GM23338 (cell line): Measurements from ENCODE around the gene CYP4B1. TPM values are rescaled to one million over a fixed set of nuclear protein-coding genes. Genes with fewer than 3 reads are reported as not detected.

Experiments used
- ATAC-seq: fragments of 200-7000 bp; cut with Tn5 transposase; 3 replicates; pipeline ENCODE4 v1.9.1; 2020
- DNase-seq: peaks from one replicate; pipeline ENCODE4 v3.0.0-alpha.2; 2015; ENCODE audit warnings: low spot score
- H2AFZ ChIP-seq: fragments of 200-600 bp; sonication (generic); 2 replicates; pipeline ENCODE4 v1.8.0; 2016; ENCODE audit warnings: antibody characterized with exemption, mild to moderate bottlenecking, moderate library complexity
- H3F3A ChIP-seq: fragments of 200-600 bp; sonication (generic); replicated peaks from 2 replicates; pipeline ENCODE4 v1.8.0; 2017; ENCODE audit warnings: antibody characterized with exemption, mixed run types, low read depth
- H3K27ac ChIP-seq: fragments of 200-600 bp; sonication (generic); 2 replicates; pipeline ENCODE4 v1.6.1; 2016; ENCODE audit warnings: low read depth
- H3K27me3 ChIP-seq: fragments of 200-600 bp; sonication (generic); 2 replicates; pipeline ENCODE4 v1.8.0; 2016; ENCODE audit warnings: mild to moderate bottlenecking, mixed run types, moderate library complexity; ENCODE audit not compliant: insufficient read depth
- H3K36me3 ChIP-seq: fragments of 200-600 bp; sonication (generic); 2 replicates; pipeline ENCODE4 v1.8.0; 2016; ENCODE audit warnings: mild to moderate bottlenecking; ENCODE audit not compliant: insufficient read depth
- H3K4me1 ChIP-seq: fragments of 200-600 bp; sonication (generic); 2 replicates; pipeline ENCODE4 v1.8.0; 2016; ENCODE audit warnings: mild to moderate bottlenecking, moderate library complexity; ENCODE audit not compliant: insufficient read depth
- H3K4me2 ChIP-seq: fragments of 200-600 bp; sonication (generic); 2 replicates; pipeline ENCODE4 v1.7.1; 2017; ENCODE audit warnings: mixed run types
- H3K4me3 ChIP-seq: fragments of 200-600 bp; sonication (generic); 2 replicates; pipeline ENCODE4 v1.6.1; 2016; ENCODE audit warnings: mixed run types
- H3K79me2 ChIP-seq: fragments of 200-600 bp; sonication (generic); replicated peaks from 2 replicates; pipeline ENCODE4 v1.8.0; 2017; ENCODE audit warnings: mild to moderate bottlenecking; ENCODE audit not compliant: insufficient read depth
- H3K9me2 ChIP-seq: fragments of 200-600 bp; sonication (generic); 2 replicates; pipeline ENCODE4 v1.8.0; 2017; ENCODE audit not compliant: insufficient read depth
- H4K20me1 ChIP-seq: fragments of 200-600 bp; sonication (generic); replicated peaks from 2 replicates; pipeline ENCODE4 v1.8.0; 2017; ENCODE audit warnings: mild to moderate bottlenecking; ENCODE audit not compliant: insufficient read depth
- H3K27ac Mint-ChIP-seq: 2 replicates; pipeline ENCODE4 v1.8.0; 2020; ENCODE audit warnings: inconsistent platforms, mild to moderate bottlenecking, moderate library complexity, mixed read lengths
- H3K27me3 Mint-ChIP-seq: 3 replicates; pipeline ENCODE4 v1.8.0; 2022; ENCODE audit warnings: low read depth, mild to moderate bottlenecking, moderate library complexity, mixed read lengths, inconsistent platforms; ENCODE audit not compliant: insufficient read depth, poor library complexity
- H3K36me3 Mint-ChIP-seq: 3 replicates; pipeline ENCODE4 v1.8.0; 2021; ENCODE audit warnings: low read depth, mild to moderate bottlenecking, inconsistent platforms, moderate library complexity, mixed read lengths
- H3K4me1 Mint-ChIP-seq: 3 replicates; pipeline ENCODE4 v1.8.0; 2020; ENCODE audit warnings: mild to moderate bottlenecking, inconsistent platforms, mixed read lengths
- H3K4me3 Mint-ChIP-seq: 3 replicates; pipeline ENCODE4 v1.8.0; 2021; ENCODE audit warnings: moderate library complexity, mild to moderate bottlenecking, inconsistent platforms, mixed read lengths
- H3K9me3 Mint-ChIP-seq: 3 replicates; pipeline ENCODE4 v1.8.0; 2020; ENCODE audit warnings: moderate library complexity, mild to moderate bottlenecking, inconsistent platforms, mixed read lengths
- CREB1 ChIP-seq: fragments of 250-450 bp; sonication (Bioruptor Pico); IDR thresholded peaks from 2 replicates; pipeline ENCODE4 v1.5.0; 2020; ENCODE audit warnings: low read depth, mild to moderate bottlenecking, moderate library complexity
- EZH2 ChIP-seq: fragments of 200-600 bp; sonication (generic); IDR thresholded peaks from one replicate; pipeline ENCODE4 v1.8.0; 2017; ENCODE audit warnings: antibody characterized with exemption, mild to moderate bottlenecking, low read depth; ENCODE audit not compliant: unreplicated experiment
- EZH2phosphoT487 ChIP-seq: fragments of 200-600 bp; sonication (generic); IDR thresholded peaks from one replicate; pipeline ENCODE4 v1.8.1; 2018; ENCODE audit warnings: antibody characterized with exemption; ENCODE audit not compliant: unreplicated experiment
- JUNB ChIP-seq: IDR thresholded peaks from one replicate; pipeline ENCODE4 v1.6.1; 2016; ENCODE audit warnings: antibody characterized with exemption; ENCODE audit not compliant: unreplicated experiment
- NANOG ChIP-seq: IDR thresholded peaks from 2 replicates; pipeline ENCODE4 v1.6.1; 2016; ENCODE audit warnings: antibody characterized with exemption, borderline replicate concordance
- POLR2AphosphoS5 ChIP-seq: IDR thresholded peaks from 2 replicates; pipeline ENCODE4 v1.6.1; 2016; ENCODE audit warnings: antibody characterized with exemption, low read depth
- STAT1 ChIP-seq: IDR thresholded peaks from one replicate; pipeline ENCODE4 v1.6.1; 2016; ENCODE audit warnings: antibody characterized with exemption; ENCODE audit not compliant: unreplicated experiment
- ZNF331 ChIP-seq: fragments of 250-450 bp; sonication (Bioruptor Pico); IDR thresholded peaks from 2 replicates; pipeline ENCODE4 v1.5.0; 2020; ENCODE audit warnings: low read depth, mild to moderate bottlenecking, moderate library complexity
- polyA plus RNA-seq: library from polyadenylated mRNA; unstranded; fragments of >200 nt; fragmentation: Nextera tagmentation; extraction: Ambion mirVana; gene quantifications from 2 replicates; pipeline ENCODE4 v1.2.1, GENCODE V29; 2016
- total RNA-seq: library from RNA; depleted of rRNA; stranded (reverse); fragments of >200 nt; shearing (Covaris generic); gene quantifications from 2 replicates; pipeline ENCODE4 v1.2.3, GENCODE V29; 2014
- TF ChIP-seq, protein P1 (sequence below), 2 experiments: fragments of 200-600 bp in 1 of 2; sonication (generic) in 1 of 2; conservative IDR thresholded peaks; 2 replicates each; pipeline versions ENCODE4 v1.5.1 to v1.6.1; 2016 to 2017; ENCODE audit warnings: antibody characterized with exemption in 2 of 2, low read depth in 2 of 2, mild to moderate bottlenecking in 2 of 2, moderate library complexity in 1 of 2
- TF ChIP-seq, protein P2 (sequence below): IDR thresholded peaks from one replicate; pipeline ENCODE4 v1.6.1; 2018; ENCODE audit warnings: antibody characterized with exemption; ENCODE audit not compliant: unreplicated experiment
- TF ChIP-seq, protein P3 (sequence below): IDR thresholded peaks from 2 replicates; pipeline ENCODE4 v1.6.1; 2016; ENCODE audit warnings: antibody characterized with exemption

Gene CYP4B1
- total and polyA plus RNA-seq, 2 experiments from 2014 or later: not detected

DNA sequence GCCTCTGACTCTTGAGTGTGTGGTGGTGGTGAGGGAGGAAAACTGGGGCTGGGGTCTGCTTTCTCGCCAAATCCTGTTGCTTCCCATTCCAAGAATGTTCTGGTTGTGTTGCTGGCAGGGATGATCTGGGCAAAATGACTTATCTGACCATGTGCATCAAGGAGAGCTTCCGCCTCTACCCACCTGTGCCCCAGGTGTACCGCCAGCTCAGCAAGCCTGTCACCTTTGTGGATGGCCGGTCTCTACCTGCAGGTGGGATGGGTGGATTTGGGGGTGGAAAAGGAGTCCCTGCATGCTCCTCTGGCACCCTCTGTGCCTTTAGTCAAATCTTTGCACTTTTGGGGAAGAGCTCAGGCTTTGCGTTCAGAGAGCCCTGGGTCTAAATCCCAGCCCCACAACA is 18.1 kb downstream of the CYP4B1 start:
- no peak overlapping the region for H3K4me3 ChIP-seq
- Mint-ChIP-seq H3K27me3 (peaks cover 4% of the 10 kb centered on the region), H3K27ac (no peak overlapping the region), H3K36me3 (no peaks in the 10 kb centered on the region), H3K4me1 (no peaks in the 10 kb centered on the region), H3K4me3 (no peak overlapping the region), H3K9me3 (no peaks in the 10 kb centered on the region; the same call in 2 of the 3 replicates)
- ATAC-seq: no peak
- no peak overlapping the region for H2AFZ ChIP-seq
- TF ChIP-seq, protein P1, sequence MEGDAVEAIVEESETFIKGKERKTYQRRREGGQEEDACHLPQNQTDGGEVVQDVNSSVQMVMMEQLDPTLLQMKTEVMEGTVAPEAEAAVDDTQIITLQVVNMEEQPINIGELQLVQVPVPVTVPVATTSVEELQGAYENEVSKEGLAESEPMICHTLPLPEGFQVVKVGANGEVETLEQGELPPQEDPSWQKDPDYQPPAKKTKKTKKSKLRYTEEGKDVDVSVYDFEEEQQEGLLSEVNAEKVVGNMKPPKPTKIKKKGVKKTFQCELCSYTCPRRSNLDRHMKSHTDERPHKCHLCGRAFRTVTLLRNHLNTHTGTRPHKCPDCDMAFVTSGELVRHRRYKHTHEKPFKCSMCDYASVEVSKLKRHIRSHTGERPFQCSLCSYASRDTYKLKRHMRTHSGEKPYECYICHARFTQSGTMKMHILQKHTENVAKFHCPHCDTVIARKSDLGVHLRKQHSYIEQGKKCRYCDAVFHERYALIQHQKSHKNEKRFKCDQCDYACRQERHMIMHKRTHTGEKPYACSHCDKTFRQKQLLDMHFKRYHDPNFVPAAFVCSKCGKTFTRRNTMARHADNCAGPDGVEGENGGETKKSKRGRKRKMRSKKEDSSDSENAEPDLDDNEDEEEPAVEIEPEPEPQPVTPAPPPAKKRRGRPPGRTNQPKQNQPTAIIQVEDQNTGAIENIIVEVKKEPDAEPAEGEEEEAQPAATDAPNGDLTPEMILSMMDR (conservative IDR thresholded peaks at IDR 0.05; ENCODE audit: low read depth in 2 of 2): no peak
- TF ChIP-seq NANOG (no peak), EZH2 (no peak), STAT1 (no peak), CREB1 (CRISPR knock-in tag) (no peak), POLR2AphosphoS5 (no peak), JUNB (no peak), ZNF331 (CRISPR knock-in tag) (no peak)
- TF ChIP-seq, protein P2, sequence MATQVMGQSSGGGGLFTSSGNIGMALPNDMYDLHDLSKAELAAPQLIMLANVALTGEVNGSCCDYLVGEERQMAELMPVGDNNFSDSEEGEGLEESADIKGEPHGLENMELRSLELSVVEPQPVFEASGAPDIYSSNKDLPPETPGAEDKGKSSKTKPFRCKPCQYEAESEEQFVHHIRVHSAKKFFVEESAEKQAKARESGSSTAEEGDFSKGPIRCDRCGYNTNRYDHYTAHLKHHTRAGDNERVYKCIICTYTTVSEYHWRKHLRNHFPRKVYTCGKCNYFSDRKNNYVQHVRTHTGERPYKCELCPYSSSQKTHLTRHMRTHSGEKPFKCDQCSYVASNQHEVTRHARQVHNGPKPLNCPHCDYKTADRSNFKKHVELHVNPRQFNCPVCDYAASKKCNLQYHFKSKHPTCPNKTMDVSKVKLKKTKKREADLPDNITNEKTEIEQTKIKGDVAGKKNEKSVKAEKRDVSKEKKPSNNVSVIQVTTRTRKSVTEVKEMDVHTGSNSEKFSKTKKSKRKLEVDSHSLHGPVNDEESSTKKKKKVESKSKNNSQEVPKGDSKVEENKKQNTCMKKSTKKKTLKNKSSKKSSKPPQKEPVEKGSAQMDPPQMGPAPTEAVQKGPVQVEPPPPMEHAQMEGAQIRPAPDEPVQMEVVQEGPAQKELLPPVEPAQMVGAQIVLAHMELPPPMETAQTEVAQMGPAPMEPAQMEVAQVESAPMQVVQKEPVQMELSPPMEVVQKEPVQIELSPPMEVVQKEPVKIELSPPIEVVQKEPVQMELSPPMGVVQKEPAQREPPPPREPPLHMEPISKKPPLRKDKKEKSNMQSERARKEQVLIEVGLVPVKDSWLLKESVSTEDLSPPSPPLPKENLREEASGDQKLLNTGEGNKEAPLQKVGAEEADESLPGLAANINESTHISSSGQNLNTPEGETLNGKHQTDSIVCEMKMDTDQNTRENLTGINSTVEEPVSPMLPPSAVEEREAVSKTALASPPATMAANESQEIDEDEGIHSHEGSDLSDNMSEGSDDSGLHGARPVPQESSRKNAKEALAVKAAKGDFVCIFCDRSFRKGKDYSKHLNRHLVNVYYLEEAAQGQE: no peak
- TF ChIP-seq, protein P3, sequence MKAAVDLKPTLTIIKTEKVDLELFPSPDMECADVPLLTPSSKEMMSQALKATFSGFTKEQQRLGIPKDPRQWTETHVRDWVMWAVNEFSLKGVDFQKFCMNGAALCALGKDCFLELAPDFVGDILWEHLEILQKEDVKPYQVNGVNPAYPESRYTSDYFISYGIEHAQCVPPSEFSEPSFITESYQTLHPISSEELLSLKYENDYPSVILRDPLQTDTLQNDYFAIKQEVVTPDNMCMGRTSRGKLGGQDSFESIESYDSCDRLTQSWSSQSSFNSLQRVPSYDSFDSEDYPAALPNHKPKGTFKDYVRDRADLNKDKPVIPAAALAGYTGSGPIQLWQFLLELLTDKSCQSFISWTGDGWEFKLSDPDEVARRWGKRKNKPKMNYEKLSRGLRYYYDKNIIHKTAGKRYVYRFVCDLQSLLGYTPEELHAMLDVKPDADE: no peak
- no peaks in the 10 kb centered on the region for H3K27me3 ChIP-seq
- no peaks in the 10 kb centered on the region for H3K79me2 ChIP-seq
- no peaks in the 10 kb centered on the region for H3K9me2 ChIP-seq
- no peaks in the 10 kb centered on the region for H4K20me1 ChIP-seq
- H3F3A ChIP-seq: no peaks in the 10 kb centered on the region
- H3K27ac ChIP-seq: no peak overlapping the region
- no peak for DNase-seq
- H3K4me2 ChIP-seq: no peak overlapping the region
- H3K4me1 ChIP-seq: no peaks in the 10 kb centered on the region
- no peaks in the 10 kb centered on the region for H3K36me3 ChIP-seq

DNA sequence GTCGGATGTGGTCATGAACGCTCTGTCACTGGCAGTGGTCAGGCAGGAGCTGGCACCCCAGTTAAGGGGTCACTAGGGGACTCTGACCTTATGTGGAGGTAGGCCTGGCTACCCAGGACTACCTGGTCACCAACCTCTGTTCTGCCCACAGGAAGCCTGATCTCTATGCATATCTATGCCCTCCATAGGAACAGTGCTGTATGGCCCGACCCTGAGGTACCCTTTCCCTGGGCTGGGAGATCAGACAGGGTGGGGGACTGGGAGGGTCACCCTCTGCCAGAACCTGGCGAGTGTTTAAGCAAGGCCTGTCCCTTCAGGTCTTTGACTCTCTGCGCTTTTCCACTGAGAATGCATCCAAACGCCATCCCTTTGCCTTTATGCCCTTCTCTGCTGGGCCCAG is 19.0 kb downstream of the CYP4B1 start:
- Mint-ChIP-seq H3K9me3 (no peaks in the 10 kb centered on the region; the same call in 2 of the 3 replicates), H3K27me3 (peaks cover 4% of the 10 kb centered on the region), H3K36me3 (no peaks in the 10 kb centered on the region; the same call in 2 of the 3 replicates), H3K4me3 (no peak overlapping the region), H3K4me1 (peaks cover 6% of the 10 kb centered on the region; the same call in 2 of the 3 replicates), H3K27ac (no peak overlapping the region)
- Histone ChIP-seq H3K4me2 (no peak overlapping the region), H3K4me3 (no peak overlapping the region), H2AFZ (no peak overlapping the region), H4K20me1 (no peaks in the 10 kb centered on the region), H3K36me3 (no peaks in the 10 kb centered on the region), H3K4me1 (0 out of 2 replicates have a peak, but pooled peaks cover 4% of the 10 kb centered on the region), H3K9me2 (no peaks in the 10 kb centered on the region), H3F3A (no peaks in the 10 kb centered on the region), H3K79me2 (no peaks in the 10 kb centered on the region), H3K27me3 (no peaks in the 10 kb centered on the region), H3K27ac (no peak overlapping the region)
- DNase-seq (no peak), ATAC-seq (no peak)
- TF ChIP-seq NANOG: no peak
- no peak for TF ChIP-seq EZH2phosphoT487
- TF ChIP-seq, protein P2: no peak
- TF ChIP-seq, protein P3: no peak
- TF ChIP-seq POLR2AphosphoS5: no peak
